Stimulated activated CD8-positive, alpha-beta memory T cell treated with anti-CD3 and anti-CD28 coated beads, Interleukin-2, amount 100 ng/mL, for 48 hours (primary cell): Measurements from ENCODE around the gene MTMR10.

Experiments used
- DNase-seq, 2 donors: peaks; one replicate each; pipeline ENCODE4 v3.0.0-alpha.2; 2020; ENCODE audit warnings: low read depth in 2 of 2

The MTMR10 gene

DNA sequence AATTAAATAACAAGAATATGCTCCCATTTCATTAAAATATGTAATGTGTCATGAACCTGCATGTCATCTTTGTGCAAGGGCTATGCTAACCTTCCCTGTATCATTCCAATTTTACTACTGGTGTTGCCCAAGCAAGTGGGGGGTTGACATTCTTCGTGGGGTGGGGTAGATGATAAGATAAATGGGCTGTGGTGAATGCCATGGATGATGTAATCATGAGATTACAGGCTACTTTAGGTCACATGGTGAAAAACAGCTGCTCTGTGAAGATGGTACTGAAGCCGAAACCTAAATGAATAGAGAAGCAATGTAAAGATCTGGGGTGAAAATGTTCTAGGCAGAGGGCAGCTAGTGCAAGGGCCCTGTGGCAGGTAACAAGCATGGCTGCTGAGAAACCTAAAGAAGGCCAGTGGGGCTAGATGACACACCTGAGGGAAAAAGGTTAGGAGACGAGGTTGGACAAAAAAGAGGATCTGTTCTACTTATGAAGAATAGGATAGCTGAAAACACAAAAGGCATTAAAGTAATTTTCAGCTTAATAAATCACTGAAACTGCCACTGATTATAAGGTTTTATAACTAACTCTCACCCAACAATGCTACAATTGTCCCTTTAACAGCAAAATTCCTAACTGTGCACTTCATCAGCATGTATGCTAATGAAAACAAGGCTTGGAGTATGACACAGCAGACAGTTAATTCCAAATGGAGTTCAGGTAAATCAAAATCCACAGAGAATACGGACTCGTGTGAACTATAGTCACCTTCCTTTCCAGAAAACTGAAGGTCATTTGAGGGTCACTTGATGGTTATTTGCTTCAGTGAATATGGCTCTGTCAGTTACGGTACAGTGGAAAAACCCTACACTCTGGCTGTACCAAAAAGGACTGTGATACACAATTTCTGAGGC is 35.0 kb downstream of the MTMR10 start:
- DNase-seq = no peak

DNA sequence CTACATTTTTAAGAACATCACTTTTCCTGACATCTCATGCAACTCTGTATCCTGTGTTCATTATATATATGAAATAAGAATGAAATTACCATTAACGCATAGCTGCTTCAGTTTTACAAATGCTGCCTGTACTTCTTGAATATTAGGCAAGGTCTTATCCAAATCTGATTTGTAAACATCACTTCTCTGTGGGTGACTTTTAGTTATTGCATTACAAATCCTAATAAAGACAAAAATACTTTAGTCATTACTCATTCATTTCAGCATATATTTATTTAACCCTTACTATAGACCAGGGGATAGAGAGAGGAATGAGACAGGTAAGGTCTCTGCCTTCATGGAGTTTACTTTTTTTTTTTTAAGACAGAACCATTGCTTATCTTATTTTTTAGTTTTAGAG is 36.8 kb downstream of the MTMR10 start:
- no peak for DNase-seq

DNA sequence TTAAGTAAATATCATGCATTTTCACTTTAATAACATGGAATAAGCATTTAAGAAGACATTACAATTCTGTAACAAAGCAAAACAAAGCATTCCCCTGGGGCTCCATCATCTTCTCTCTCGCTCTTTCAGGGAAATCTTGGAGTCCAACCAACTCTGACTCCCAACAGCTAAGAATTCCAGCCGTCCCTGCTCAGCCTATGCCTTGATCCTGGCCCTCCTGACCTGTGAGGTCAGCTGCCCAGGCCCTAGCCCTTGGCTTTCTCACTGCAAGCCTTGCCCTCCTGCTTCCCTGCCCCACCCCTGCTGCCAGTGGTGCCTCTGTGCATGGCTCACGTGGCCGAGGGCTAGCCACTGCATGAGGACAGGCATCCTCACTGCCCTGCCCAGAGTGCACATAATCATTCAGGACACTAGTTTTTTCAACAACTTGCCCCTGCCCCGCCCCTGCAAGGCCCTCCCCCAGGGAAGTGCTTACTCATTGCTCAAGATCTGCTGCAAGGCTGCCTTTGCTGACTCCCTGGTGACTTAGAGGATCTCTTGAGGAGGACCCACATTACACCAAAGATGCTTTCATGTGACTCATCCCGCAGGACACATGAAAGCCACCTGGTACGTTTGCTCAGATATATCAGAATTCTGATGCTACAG is 37.6 kb downstream of the MTMR10 start:
- DNase-seq = no peak

DNA sequence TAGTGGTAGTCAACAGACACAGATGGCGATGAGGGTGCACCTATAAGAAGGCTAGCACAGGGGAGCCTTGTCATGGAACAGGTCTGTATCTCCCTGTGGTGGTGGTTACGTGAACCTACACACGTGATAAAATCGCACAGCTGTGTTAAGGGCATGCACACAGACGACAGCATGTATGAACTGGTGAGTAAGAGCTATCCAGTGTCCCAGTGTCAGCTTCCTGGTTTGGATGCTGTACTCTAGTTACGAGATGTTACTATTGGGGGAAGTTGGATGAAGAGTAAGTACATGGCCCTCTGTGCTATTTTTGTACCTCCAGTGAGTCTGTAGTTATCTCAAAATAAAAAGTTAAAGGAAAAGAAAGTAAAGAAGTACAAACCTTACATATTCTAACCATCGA is 38.2 kb downstream of the MTMR10 start:
- DNase-seq = no peak

DNA sequence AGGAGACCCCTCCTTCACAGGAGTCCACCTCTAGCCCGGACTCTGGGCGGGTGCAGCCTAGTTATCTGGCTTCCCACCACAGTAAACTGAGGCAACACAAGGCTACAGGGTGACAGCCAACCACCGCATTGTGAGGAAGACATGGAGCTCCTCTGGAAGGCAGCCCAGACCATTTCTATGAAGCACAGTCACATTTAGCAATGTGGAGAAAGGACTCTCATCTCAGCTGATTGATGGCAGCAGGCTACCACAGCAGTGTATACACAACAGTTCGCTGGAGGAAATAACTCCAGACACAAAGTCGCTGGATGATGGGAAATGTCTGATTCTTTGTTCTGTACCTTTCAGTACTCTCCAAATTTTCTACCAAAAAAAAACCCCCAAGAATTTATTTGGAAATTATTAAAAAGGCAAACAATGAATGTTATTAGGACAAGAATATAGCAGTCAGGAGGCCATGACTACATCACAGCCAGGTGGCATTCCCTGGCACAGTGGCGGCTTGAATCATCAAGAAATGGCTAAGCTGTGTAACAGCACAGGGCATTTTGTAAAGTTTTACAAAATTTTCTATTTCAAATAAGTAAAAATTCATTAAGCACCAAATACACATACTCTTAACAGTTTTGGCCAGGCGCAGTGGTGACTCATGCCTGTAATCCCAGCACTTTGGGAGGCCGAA is 47.6 kb downstream of the MTMR10 start:
- DNase-seq = no peak

DNA sequence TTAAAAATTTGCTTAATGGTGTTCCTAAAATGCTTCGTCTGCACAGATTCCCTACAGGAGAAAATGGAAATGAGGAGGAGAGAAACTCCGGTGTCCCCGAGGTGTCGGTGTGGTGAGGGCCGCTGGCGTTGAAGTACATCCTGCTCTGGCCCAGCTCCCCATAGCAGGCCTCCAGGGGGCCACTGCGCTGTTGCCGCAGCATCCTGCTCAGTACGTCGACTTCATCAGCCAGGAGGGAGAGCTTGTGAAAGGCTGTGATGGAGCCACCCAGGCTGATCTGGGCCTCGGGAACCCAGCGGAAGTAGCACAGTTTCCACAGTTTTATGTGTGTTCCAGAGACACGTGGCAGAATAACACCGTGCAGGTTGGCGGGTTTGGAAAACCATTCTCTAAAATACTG is 49.9 kb downstream of the MTMR10 start:
- no peak for DNase-seq

DNA sequence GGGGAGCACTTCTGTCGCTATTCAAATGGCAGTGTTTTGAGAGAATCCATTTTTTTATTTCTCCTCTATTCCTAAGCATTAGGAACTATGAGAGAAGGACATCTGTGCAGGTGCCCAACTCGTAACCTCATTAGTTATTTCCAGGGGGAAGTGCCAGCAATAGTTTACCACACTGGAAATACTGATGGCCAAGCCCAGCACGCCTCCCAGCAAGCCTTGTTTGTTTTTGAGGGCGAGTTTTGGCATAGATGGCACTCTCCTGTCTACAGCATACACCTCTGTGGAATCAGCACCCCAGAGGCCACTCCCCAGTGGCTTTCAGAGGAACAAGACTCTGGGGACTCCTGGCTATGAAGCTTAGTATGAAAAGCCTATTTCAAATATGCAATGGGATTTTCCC is 51.1 kb downstream of the MTMR10 start:
- no peak for DNase-seq

DNA sequence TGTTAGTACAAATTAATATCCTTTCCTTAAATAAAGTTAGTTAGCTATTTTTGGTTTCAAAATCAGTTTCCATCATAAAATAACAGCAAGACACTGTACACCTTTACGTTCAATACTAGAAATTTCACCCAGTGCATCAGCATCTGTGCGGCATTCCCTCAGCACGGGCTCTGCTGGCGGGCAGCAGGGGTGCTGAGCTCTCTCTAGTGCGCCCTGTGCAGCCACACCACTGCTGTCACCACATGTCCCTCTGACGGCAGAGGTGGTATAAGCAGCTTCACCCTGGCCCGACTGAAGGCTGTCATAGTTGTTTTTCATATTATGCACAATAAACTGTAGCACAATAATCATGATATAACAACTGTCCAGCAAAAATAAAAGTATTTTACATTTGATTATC is 52.3 kb downstream of the MTMR10 start:
- DNase-seq = no peak

DNA sequence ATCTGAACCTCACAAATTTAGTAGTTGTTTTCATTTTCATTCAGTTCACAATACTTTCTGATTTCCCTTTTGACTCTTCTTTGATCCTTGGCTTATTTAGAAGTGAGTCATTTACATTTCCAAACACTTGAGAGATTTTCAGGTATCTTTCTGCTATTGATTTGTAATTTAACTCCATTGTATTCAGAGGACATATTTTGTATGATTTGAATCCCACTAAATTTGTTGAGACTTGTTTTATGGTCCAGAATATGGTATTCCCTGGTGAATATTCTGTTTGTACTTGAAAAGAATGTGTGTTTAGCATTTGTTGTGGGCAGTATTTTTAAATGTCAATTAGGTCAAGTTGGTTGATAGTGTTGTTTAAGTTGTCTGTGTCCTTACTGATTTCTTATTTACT is 58.1 kb downstream of the MTMR10 start:
- no peak for DNase-seq

DNA sequence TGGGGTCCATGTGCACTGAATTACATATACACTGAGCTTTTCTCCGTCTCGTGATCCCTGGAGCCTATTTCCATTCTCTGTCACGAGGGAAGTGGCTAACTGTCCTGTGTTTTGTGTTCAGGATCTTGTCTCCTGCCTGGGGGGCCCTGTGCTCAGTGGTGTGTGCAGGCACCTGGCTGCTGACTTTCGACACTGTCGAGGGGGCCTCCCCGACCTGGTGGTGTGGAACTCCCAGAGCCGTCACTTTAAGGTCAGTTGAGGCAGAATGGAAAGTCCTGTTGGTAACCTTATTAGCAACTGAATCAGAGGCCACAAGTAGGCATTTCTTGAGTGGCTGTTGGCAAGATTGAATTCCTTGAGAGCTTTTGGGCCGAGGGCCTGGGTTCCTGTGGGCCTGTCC is 61.0 kb downstream of the MTMR10 start:
- DNase-seq = no peak

DNA sequence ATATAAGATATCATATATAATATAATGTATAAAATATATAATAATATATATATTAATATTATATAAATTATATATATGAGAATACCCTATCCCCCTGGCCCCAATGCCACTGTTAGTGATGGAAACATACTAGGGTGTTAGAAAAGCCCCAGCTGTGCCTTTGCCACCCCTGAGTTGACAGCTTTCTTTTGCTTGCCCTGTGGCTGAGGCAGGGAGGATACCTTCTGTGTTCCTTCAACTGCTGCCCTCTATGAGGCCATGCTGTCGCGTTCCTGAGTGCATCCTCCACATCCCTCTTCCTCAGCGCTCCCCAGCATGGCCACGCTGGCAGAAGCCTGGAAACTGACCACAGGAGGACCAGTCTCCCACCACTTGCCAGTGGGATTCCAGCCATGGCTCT is 61.4 kb downstream of the MTMR10 start:
- DNase-seq = no peak

DNA sequence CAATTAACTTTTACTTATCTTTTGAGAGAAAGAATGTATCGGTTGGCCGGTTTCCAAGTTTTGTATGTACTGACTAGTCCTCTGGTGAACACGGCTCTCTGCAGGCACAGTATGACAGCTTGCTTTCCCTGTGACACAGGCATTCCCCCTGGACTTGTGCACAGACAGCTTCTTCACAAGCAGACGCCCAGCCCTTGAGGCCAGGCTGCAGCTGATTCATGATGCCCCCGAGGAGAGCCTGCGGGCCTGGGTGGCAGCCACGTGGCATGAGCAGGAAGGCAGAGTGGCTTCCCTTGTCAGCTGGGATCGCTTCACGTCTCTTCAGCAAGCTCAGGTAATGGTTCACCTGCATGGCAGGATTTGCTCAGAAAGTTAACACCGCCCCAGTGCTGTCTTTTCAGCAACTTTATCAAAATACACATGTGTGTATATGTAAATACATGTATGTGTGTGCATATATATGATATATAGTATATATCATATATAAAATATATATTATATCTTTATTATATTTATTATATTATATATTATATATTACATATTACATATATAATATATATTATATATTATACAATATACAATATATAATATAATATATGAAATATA is 62.3 kb downstream of the MTMR10 start:
- no peak for DNase-seq

DNA sequence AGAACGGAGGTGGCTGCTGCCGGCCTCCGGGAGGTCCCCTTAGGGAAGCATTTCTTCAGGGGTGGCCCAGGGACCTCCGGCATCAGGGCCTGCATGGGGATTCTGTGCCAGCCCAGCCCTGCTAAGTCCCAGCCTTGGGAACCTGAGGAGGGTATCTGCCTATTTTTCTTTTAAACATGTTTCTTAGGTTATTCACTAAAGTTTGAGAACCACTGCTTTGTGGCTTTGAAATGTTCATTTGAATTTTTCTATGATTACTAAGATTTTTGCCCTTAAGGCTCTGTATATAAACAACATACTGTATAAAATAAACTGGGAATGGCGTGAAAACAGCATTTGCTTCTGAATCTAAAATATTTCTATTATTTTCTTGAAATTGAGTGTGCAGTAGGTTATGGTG is 63.4 kb downstream of the MTMR10 start:
- no peak for DNase-seq

DNA sequence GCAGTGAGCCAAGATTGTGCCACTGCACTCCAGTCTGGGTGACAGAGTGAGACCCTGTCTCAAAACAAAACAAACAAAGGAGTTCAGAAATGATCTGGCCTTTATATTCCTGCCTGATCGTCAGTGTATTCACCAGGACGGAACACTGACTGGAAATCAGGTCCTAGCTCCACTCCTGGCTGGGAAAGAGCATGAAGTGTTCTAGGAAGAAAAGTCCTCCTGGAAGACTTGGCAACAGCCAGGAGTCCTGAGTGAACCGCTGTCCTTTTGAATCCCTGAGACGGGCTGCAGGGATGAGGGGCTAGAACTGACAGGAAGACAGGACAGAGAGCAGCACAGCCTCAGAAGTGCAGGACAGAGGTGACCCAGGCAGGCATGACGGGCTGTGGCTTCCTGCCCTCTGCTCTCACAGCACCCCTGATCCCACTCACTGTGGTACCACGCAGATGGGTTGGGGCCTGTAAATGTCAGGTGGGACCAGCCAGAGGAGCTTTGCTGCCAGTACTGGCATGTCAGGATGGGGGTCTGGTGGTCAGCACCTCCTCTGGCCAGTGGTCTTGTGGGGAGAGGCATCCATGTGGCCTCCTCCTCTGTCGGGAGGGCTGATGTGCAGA is 64.2 kb downstream of the MTMR10 start:
- no peak for DNase-seq

DNA sequence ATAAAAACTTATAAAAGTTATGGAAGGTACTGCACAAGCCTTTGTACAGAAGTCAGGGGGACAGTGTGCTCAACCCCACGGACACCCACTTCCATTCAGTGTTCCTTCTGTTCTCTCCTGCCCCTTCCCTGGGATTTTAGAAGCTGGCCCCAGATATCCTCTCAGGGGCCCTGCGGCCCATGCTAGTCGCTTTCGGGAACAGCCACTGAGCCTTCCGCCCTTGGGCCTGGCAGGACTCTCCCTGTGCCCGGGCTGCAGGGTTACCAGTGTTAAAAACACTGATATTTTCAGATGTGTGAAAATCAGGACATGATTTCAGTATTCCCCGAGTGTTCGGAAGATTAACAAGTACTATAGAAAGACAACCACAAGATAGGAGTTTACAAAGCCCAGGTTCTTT is 65.3 kb downstream of the MTMR10 start:
- no peak for DNase-seq

DNA sequence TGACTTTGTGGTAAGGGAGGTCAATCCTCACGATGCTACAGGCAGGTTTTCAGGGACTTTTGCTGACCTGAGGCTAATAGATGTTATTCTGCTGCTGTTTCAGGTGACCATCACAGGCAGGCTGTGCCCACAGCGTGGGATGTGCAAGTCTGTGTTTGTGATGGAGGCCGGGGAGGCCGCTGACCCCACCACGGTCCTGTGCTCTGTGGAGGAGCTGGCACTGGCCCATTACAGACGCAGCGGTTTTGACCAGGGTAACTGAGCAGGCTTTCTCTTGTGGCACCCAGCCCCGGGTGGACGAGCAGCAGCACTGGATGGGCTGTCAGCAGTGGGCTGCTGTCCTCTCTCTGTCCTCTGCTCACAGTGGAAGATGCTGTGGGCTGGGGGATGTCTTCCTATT is 65.7 kb downstream of the MTMR10 start:
- DNase-seq = no peak

DNA sequence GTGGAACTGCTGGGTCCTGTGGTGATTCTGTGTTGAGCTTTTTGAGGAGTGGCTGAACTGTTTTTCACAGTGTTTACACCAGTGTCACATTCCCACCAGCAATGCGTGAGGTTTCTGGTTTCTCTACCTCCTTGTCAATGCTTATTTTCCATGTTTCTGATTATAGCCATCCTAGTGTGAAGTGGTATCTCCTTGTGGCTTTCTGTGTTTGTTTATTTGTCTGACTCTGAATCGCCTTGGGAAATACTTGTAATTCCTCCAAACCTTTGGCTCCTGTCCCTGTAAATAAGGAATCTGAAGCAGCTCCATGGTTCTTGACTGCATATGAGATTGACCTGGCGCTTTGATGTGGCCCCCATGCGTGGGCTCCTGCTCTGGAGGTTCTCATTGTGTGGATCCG is 67.1 kb downstream of the MTMR10 start:
- no peak for DNase-seq

DNA sequence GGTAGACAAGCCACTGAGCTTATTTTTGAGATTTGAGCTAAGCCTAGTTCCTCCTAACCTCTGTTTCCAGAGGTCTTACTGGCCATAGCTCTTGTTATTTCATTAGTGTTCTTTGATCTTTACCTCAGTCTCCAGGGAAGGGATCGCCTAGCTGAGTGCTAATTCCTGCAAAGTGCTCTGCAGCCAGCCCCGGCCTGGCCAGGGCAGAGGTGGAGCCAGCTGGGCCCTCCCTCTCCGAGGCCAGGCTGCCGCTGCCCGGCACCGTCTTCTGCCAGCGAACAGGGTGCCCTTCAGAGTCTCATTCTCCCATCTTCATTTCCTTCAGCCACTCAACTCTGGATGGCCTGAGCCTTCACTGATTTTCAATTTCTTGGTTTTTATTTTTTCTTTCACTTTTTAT is 68.0 kb downstream of the MTMR10 start:
- DNase-seq = no peak

DNA sequence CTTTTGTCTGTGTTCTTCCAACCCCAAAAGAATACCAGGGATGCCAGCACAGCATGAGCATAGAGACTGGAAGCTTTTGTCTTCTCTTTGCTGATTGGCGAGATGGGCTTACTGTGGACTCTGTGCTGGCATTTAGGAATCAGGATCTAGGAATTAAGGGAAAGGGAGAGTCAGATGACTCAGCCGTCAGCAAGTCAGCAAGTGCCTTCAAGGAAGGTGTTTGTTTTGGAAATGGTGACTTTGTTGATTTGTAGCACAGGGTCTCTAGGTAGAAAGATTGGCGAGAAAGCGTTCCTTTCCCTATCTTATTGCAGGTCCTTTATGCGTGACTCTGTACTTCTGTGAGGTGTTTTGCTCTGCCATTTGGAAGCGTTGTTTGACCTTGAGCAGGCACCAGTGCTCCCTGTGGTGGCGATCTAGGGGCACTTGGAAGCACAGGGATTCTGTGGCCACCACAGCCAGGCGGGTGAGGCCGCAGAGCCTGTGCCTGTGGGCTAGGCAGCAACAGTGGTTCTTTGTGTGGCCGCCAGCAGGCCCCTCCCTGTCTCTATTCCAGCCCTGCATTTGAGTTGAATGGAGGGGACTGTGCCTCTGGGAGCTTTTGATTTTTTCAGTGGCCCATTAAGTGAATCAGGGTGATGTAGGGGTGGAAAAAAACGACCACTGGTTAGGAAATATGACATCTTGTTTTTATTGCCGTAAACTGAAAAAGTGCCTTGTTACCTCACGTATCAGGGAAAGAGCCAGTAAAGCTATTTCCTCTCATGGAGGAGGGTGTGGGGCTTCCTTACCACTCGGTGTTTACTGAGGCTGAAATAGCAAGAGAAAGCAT is 68.7 kb downstream of the MTMR10 start:
- no peak for DNase-seq

DNA sequence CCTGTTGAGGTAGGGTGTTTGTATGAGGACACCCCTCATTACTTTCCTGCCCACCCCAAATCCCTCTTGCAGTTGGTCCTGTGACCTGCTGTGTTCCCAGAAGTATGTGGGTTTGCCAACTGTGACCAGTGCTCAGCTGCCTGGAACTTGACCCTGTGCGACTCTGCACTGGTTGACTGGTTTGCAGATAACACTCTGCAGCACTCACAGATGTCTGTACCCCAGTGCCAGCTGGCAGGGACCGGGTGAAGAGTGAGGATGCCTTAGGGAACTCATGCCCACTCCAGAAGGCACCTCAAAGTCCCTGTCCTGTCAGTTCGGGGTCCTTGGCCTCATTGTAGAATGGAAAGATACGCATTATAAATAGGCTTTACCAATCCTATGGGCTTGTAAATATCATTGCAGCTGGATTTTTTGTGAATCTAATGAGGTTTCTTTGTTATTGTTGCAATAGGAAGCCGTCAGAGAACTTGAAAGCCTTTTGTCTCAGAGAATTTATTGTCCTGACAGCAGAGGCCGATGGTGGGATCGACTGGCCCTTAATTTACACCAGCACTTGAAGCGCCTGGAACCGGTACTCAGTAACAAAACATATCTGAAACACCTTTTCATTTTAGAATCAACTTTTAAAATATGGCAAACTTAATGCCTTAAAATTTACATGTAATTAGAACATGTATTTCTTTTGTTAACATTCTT is 69.5 kb downstream of the MTMR10 start:
- no peak for DNase-seq

DNA sequence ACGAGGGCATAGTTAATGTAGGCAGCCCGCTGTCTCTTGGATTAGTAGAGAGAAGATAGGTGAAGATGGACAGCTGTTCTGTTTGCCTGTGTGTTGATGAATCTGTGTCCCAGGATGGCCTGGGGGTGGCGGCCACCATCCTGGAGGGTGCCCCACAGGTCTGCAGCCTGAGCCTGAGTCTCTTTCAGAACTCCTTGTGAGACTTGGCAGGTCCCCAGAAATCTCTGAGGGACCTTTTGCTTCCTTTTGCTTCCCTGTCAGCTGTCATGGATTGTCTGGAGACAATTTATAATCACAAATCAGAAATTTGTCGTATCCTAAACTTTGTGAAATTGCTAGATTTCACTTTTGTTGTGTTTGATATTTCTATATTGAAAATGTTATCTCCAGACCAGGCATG is 70.3 kb downstream of the MTMR10 start:
- no peak for DNase-seq
